ENCODE results near the gene DUSP19. TPM values are rescaled to one million over a fixed set of nuclear protein-coding genes. Genes with fewer than 3 reads are reported as not detected.

DUSP19 gene
- total and polyA plus RNA-seq, 10 of the 15 experiments (the other 5 are each of a cell fraction or from before 2014, with no cell fraction given): 0.16 to 1.7 (median 0.57) TPM

DNA sequence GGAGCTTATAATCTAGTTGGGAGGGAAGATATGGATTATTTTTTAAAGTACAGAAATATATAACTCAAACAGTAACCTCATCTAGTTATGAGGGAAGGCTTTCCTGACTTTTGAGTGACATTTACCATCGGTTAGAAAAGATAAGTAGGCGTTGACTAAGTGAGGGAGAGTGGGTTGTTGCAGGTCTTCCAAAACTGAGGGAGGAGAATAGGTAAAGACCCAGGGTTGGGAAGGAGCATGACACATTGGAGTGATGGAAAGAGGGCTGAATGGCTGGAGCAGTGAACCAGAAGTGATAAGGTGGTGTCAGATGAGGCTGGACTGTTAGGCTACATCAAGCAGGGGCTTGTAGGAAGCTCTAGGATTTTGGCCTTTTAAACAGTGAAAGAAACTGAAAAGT is 35.1 kb downstream of the DUSP19 start:
- no TSS peak for BruUV-seq (replicated peaks)
- no peak overlapping the region for H3K4me3 ChIP-seq

More for the DNA sequence above, 35.1 kb downstream of the DUSP19 start:
- Histone ChIP-seq H3K4me2 (ENCODE audit: control insufficient read depth, insufficient read depth) (no peak overlapping the region), H3K36me3 (ENCODE audit: control insufficient read depth in 2 of 2, insufficient read depth in 2 of 2, low read length in 1 of 2) (no peaks in the 10 kb centered on the region), H3K27me3 (replicated peaks in 1 of 2; ENCODE audit: control insufficient read depth in 2 of 2, insufficient read depth in 2 of 2, low read length in 1 of 2) (no peaks in the 10 kb centered on the region), H3K79me2 (ENCODE audit: control insufficient read depth, insufficient read depth, low read length) (no peaks in the 10 kb centered on the region), H3K27ac (ENCODE audit: control insufficient read depth, insufficient read depth) (no peak overlapping the region), H3K9ac (ENCODE audit: control insufficient read depth, insufficient read depth, low read length) (no peak overlapping the region), H2AFZ (ENCODE audit: control insufficient read depth, low read depth, low read length) (no peak overlapping the region), H4K20me1 (ENCODE audit: control insufficient read depth, insufficient read depth) (no peaks in the 10 kb centered on the region), H3K4me1 (ENCODE audit: control insufficient read depth, insufficient read depth, low read length) (no peaks in the 10 kb centered on the region), H3K9me3 (replicated peaks; ENCODE audit: control insufficient read depth, insufficient read depth, low read length) (no peaks in the 10 kb centered on the region)
- SMC1A ChIA-PET (ENCODE audit: uncharacterized antibody, unreplicated experiment): no interaction called here
- intact Hi-C loops (cut with micrococcal nuclease; ENCODE audit: unreplicated experiment) (no loop called here), in situ Hi-C loops (cut with MboI) (no loop called here)
- POLR2A ChIA-PET: no interaction called here
- ATAC-seq: no peak
- no peak for FAIRE-seq
- CTCF ChIA-PET: no interaction called here
- WGBS (ENCODE audit: insufficient coverage, insufficient replicate concordance, low lambda C conversion rate, missing lambda C conversion rate): 10% methylated on average over 2 of the region's 2 CpGs
- TF ChIP-seq, protein P1, sequence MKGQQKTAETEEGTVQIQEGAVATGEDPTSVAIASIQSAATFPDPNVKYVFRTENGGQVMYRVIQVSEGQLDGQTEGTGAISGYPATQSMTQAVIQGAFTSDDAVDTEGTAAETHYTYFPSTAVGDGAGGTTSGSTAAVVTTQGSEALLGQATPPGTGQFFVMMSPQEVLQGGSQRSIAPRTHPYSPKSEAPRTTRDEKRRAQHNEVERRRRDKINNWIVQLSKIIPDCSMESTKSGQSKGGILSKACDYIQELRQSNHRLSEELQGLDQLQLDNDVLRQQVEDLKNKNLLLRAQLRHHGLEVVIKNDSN (IDR thresholded peaks at IDR 0.05; ENCODE audit: borderline replicate concordance, extremely low read length, insufficient read depth, low read depth, low read length): no peak
- no peak for TF ChIP-seq MYB (IDR thresholded peaks at IDR 0.05; ENCODE audit: borderline replicate concordance, low read depth, low read length)
- TF ChIP-seq ZNF217 (IDR thresholded peaks at IDR 0.05): no peak
- no peak for TF ChIP-seq CREM (IDR thresholded peaks at IDR 0.05; ENCODE audit: low read depth)
- TF ChIP-seq SKIL (IDR thresholded peaks at IDR 0.05; ENCODE audit: low read depth, poor library complexity, severe bottlenecking): no peak
- TF ChIP-seq RFX5 (IDR thresholded peaks at IDR 0.05; ENCODE audit: low read depth, low read length): no peak
- TF ChIP-seq EGR1 (IDR thresholded peaks at IDR 0.05; ENCODE audit: borderline replicate concordance in 1 of 2, low read depth in 2 of 2, low read length in 2 of 2): no peak
- TF ChIP-seq SMAD5 (IDR thresholded peaks at IDR 0.05; ENCODE audit: low read depth): no peak
- TF ChIP-seq PKNOX1 (IDR thresholded peaks at IDR 0.05): no peak
- no peak for TF ChIP-seq NR2C1 (IDR thresholded peaks at IDR 0.05)
- TF ChIP-seq JUND (IDR thresholded peaks at IDR 0.05; ENCODE audit: low read depth, low read length): no peak
- TF ChIP-seq SREBF2 (IDR thresholded peaks at IDR 0.05; ENCODE audit: low read length): no peak
- RAD21 ChIA-PET (ENCODE audit: unreplicated experiment): no interaction called here
- no peak for DNase-seq (ENCODE audit: low read depth, low spot score)
